Measurements from ENCODE around the gene FIGN. TPM values are rescaled to one million over a fixed set of nuclear protein-coding genes. Genes with fewer than 3 reads are reported as not detected.

FIGN gene
- total and polyA plus RNA-seq, 2 donors (not counting 3 experiments of a cell fraction or from before 2014, with no cell fraction given) = 1.8 to 8.1 TPM

GRCh38 chr2:163733301-163733938 is 2.4 kb downstream of the FIGN start:
- no peak for TF ChIP-seq JUN (IDR thresholded peaks at IDR 0.05; ENCODE audit: borderline replicate concordance, insufficient read depth, insufficient read length, low read depth)
- TF ChIP-seq EZH2 (IDR thresholded peaks at IDR 0.05; ENCODE audit: borderline replicate concordance, low read depth, low read length, severe bottlenecking) = no peak
- no peak for TF ChIP-seq POLR2AphosphoS5 (IDR thresholded peaks at IDR 0.05; ENCODE audit: insufficient read depth, low read depth, low read length)
- TF ChIP-seq MYC (IDR thresholded peaks at IDR 0.05; ENCODE audit: low read depth, low read length) = no peak
- no peak for DNase-seq (ENCODE audit: low read depth, low spot score)
- Histone ChIP-seq H4K20me1 (replicated peaks; ENCODE audit: control insufficient read depth, extremely low read depth, insufficient read depth, low read length) (no peaks in the 10 kb centered on the region), H3K79me2 (ENCODE audit: control insufficient read depth, insufficient read depth, low read length) (peaks cover 20% of the 10 kb centered on the region), H3K9me1 (replicated peaks; ENCODE audit: control insufficient read depth, extremely low read depth, insufficient read depth, low read length) (no peaks in the 10 kb centered on the region), H3K27me3 (ENCODE audit: control insufficient read depth in 2 of 2, insufficient read depth in 2 of 2, low read length in 2 of 2) (no peaks in the 10 kb centered on the region), H3K4me2 (ENCODE audit: insufficient read depth, low read length) (no peak overlapping the region), H3K4me3 (replicated peaks in 1 of 3; ENCODE audit: insufficient read depth in 1 of 3, low read depth in 1 of 3, low read length in 3 of 3) (no peak overlapping the region), H3K9me3 (replicated peaks; ENCODE audit: control insufficient read depth, insufficient read depth, low read length) (no peaks in the 10 kb centered on the region), H3K9ac (replicated peaks; ENCODE audit: extremely low read depth, insufficient read depth, low read length) (no peak overlapping the region), H3K27ac (ENCODE audit: insufficient read depth, low read depth, low read length) (no peak overlapping the region), H3K36me3 (ENCODE audit: control insufficient read depth in 2 of 2, extremely low read depth in 1 of 2, insufficient read depth in 2 of 2, low read length in 2 of 2) (no peaks in the 10 kb centered on the region), H3K4me1 (ENCODE audit: control insufficient read depth, extremely low read depth, insufficient read depth, low read length) (peaks cover 11% of the 10 kb centered on the region), H2AFZ (ENCODE audit: low read depth, low read length) (no peak overlapping the region)
- POLR2A ChIA-PET = no interaction called here
- intact Hi-C loops (cut with micrococcal nuclease) (no loop called here), dilution Hi-C loops (cut with MboI; ENCODE audit: extremely low pct_ligation_motif_present, low sequenced_read_pairs) (no loop called here)
- BruUV-seq (replicated peaks) = no TSS peak
- FAIRE-seq = no peak
- CTCF ChIA-PET = interaction anchor here (0.7 to 2.4 kb wide), 4 partner anchors 30 to 550 kb away, joined by 3 to 7 read pairs (median 4); no protein-coding TSS in a partner anchor

- ChIA-PET POLR2A (no interaction called here), CTCF (interaction anchor here (0.8 to 2.4 kb wide), 5 partner anchors 13 to 550 kb away, joined by 3 to 7 read pairs (median 5); no protein-coding TSS in a partner anchor)
- Histone ChIP-seq H3K9ac (replicated peaks; ENCODE audit: extremely low read depth, insufficient read depth, low read length) (no peak overlapping the region), H3K4me3 (replicated peaks in 1 of 3; ENCODE audit: insufficient read depth in 1 of 3, low read depth in 1 of 3, low read length in 3 of 3) (no peak overlapping the region), H3K36me3 (ENCODE audit: control insufficient read depth in 2 of 2, extremely low read depth in 1 of 2, insufficient read depth in 2 of 2, low read length in 2 of 2) (no peaks in the 10 kb centered on the region), H3K9me3 (replicated peaks; ENCODE audit: control insufficient read depth, insufficient read depth, low read length) (no peaks in the 10 kb centered on the region), H4K20me1 (replicated peaks; ENCODE audit: control insufficient read depth, extremely low read depth, insufficient read depth, low read length) (no peaks in the 10 kb centered on the region), H2AFZ (ENCODE audit: low read depth, low read length) (no peak overlapping the region), H3K79me2 (ENCODE audit: control insufficient read depth, insufficient read depth, low read length) (peaks cover 20% of the 10 kb centered on the region), H3K27ac (ENCODE audit: insufficient read depth, low read depth, low read length) (no peak overlapping the region), H3K9me1 (replicated peaks; ENCODE audit: control insufficient read depth, extremely low read depth, insufficient read depth, low read length) (no peaks in the 10 kb centered on the region), H3K4me2 (ENCODE audit: insufficient read depth, low read length) (no peak overlapping the region), H3K4me1 (ENCODE audit: control insufficient read depth, extremely low read depth, insufficient read depth, low read length) (peaks cover 11% of the 10 kb centered on the region), H3K27me3 (ENCODE audit: control insufficient read depth in 2 of 2, insufficient read depth in 2 of 2, low read length in 2 of 2) (no peaks in the 10 kb centered on the region)
- dilution Hi-C loops (cut with MboI; ENCODE audit: extremely low pct_ligation_motif_present, low sequenced_read_pairs) (no loop called here), intact Hi-C loops (cut with micrococcal nuclease) (no loop called here)
- BruUV-seq (replicated peaks) = no TSS peak
- TF ChIP-seq EZH2 (IDR thresholded peaks at IDR 0.05; ENCODE audit: borderline replicate concordance, low read depth, low read length, severe bottlenecking) (no peak), POLR2A (IDR thresholded peaks at IDR 0.05; ENCODE audit: low read depth, low read length) (no peak), FOS (IDR thresholded peaks at IDR 0.05; ENCODE audit: borderline replicate concordance, insufficient read depth, low read length) (no peak), POLR2AphosphoS5 (IDR thresholded peaks at IDR 0.05; ENCODE audit: insufficient read depth, low read depth, low read length) (no peak), GATA2 (IDR thresholded peaks at IDR 0.05; ENCODE audit: insufficient read depth, insufficient read length, low read depth, low read length) (no peak), MAX (IDR thresholded peaks at IDR 0.05; ENCODE audit: insufficient read depth, insufficient read length) (no peak), CTCF (IDR thresholded peaks at IDR 0.05; ENCODE audit: extremely low read depth in 1 of 2, insufficient read depth in 1 of 2, low read depth in 1 of 2, low read length in 2 of 2) (no peak), JUN (IDR thresholded peaks at IDR 0.05; ENCODE audit: borderline replicate concordance, insufficient read depth, insufficient read length, low read depth) (no peak), MYC (IDR thresholded peaks at IDR 0.05; ENCODE audit: low read depth, low read length) (no peak)
- FAIRE-seq (no peak), DNase-seq (ENCODE audit: low read depth, low spot score) (no peak)
Measured at GRCh38 chr2:163732727-163733126, 3.1 kb downstream of the FIGN start.
